C4-2B (cell line): ENCODE measurements around the gene GOLPH3L.
"Not testable (repeated sequence)": the region's sequence is repeated elsewhere in the genome, so short reads cannot be mapped to it uniquely, and the experiment has no call there.

ENCODE experiments used
- CTCF ChIP-seq: fragments of 450-650 bp; conservative IDR thresholded peaks from 2 replicates; pipeline ENCODE4 v1.5.1; 2017; ENCODE audit warnings: mild to moderate bottlenecking
- ZFX ChIP-seq: fragments of 450-650 bp; IDR thresholded peaks from 2 replicates; pipeline ENCODE4 v1.6.1; 2017

- TF ChIP-seq CTCF, ZFX: not testable (repeated sequence)
Measured at GRCh38 chr1:150602372-150602771, 94.6 kb downstream of the GOLPH3L start.
